Small intestine (tissue), 7 donors: Measurements from ENCODE around the gene MGAT3. TPM values are rescaled to one million over a fixed set of nuclear protein-coding genes. Genes with fewer than 3 reads are reported as not detected.
A peak's percentile ranks its signal among the peaks of the same experiment; 100 is the strongest.

Source experiments
- DNase-seq, 2 donors: peaks; one replicate each; pipeline versions ENCODE4 v3.0.0 to v3.0.0-alpha.2; 2013
- FAIRE-seq: peaks from 2 replicates; lab custom pipeline; 2012; peaks lifted over from hg19 to GRCh38; lab: Jason Lieb, UNC
- H3K27ac ChIP-seq, 3 donors: one replicate each; pipeline ENCODE4 v1.5.1; 2013; ENCODE audit warnings: low read length in 2 of 3, mild to moderate bottlenecking in 2 of 3, control low read depth in 1 of 3, inconsistent platforms in 1 of 3, low read depth in 1 of 3, moderate library complexity in 1 of 3
- H3K27me3 ChIP-seq, 3 donors: one replicate each; pipeline ENCODE4 v1.6.1; 2013; ENCODE audit warnings: low read length in 3 of 3, inconsistent platforms in 1 of 3; ENCODE audit not compliant: control insufficient read depth in 3 of 3, insufficient read depth in 3 of 3
- H3K36me3 ChIP-seq, 3 donors: one replicate each; pipeline ENCODE4 v1.6.1; 2013; ENCODE audit warnings: low read length in 3 of 3, inconsistent platforms in 1 of 3, low read depth in 1 of 3, mild to moderate bottlenecking in 1 of 3, moderate library complexity in 1 of 3; ENCODE audit not compliant: control insufficient read depth in 3 of 3, insufficient read depth in 2 of 3
- H3K4me1 ChIP-seq, 3 donors: one replicate each; pipeline ENCODE4 v1.6.1; 2013; ENCODE audit warnings: low read length in 2 of 3, inconsistent platforms in 1 of 3, low read depth in 1 of 3, mild to moderate bottlenecking in 1 of 3, moderate library complexity in 1 of 3; ENCODE audit not compliant: control insufficient read depth in 3 of 3, insufficient read depth in 2 of 3
- H3K4me3 ChIP-seq, 3 donors: one replicate each; pipeline ENCODE4 v1.5.1; 2013; ENCODE audit warnings: low read length in 3 of 3, control low read depth in 1 of 3, inconsistent platforms in 1 of 3, low read depth in 1 of 3, mild to moderate bottlenecking in 1 of 3, moderate library complexity in 1 of 3
- H3K9me3 ChIP-seq, 2 donors: one replicate each; pipeline ENCODE4 v1.6.1; 2013; ENCODE audit warnings: low read depth in 1 of 2, low read length in 1 of 2; ENCODE audit not compliant: control insufficient read depth in 2 of 2, insufficient read depth in 1 of 2
- WGBS, 3 donors: extraction: QIAGEN DNeasy Blood & Tissue Kit; methylation state at CpG; one replicate each; pipeline ENCODE4 v1.1.7; 2013; 5-methylcytosine and 5-hydroxymethylcytosine counted together
- polyA plus RNA-seq, 4 donors: library from polyadenylated mRNA; stranded (reverse) in 3 of 4; unstranded in 1 of 4; fragments of 200-250 nt in 3 of 4; fragments of 120-200 nt in 1 of 4; gene quantifications; one replicate each; pipeline versions ENCODE4 v1.2.1 to v1.2.3, GENCODE V29; 2013
- donor health status: healthy with polysubstance abuse.
- donor health status: control.
- donor health status: control.
- donor health status: Bipolar disorder and iron deficiency.
- donor health status: healthy.

The MGAT3 gene
- polyA plus RNA-seq, 4 donors: 11.1 to 30.1 (median 17.2) TPM

DNA sequence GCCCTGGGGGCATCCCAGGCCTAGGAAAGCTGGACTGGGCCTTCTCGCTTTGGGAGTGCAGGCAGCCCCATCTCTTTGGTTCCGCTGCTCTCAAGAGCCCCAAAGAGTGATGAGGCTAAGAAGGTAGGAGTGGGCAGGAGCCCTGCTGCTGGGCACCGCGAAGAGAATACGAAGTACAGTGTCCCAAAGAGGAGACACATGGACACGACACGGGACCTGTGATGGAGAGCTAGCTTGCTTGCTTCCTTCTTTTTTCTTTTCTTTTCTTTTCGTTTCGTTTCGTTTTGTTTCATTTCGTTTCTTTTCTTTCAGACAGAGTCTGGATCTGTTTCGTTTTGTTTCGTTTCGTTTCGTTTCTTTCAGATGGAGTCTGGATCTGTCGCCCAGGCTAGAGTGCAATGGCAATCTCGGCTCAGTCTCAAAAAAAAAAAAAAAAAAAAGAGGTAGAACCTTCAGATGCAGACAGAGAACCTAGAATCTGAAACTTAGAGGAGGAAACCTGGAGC is 10.6 kb downstream of the MGAT3 start:
- Histone ChIP-seq H3K4me1 (peaks cover 0 to 79% (median 6%) of the 10 kb centered on the region in 3 donors), H3K9me3 (no peaks in the 10 kb centered on the region), H3K36me3 (peaks cover 0 to 6% (median 0%) of the 10 kb centered on the region in 3 donors), H3K27me3 (no peaks in the 10 kb centered on the region), H3K4me3 (no peak overlapping the region), H3K27ac (peak overlapping the region; percentile 93 to 99 (median 99))
- 49 to 75% (median 56%) methylated on average over 17 of the region's 17 CpGs for WGBS, 3 donors
- DNase-seq: peak in 1 of 2 donors; percentile 34
- no peak for FAIRE-seq

DNA sequence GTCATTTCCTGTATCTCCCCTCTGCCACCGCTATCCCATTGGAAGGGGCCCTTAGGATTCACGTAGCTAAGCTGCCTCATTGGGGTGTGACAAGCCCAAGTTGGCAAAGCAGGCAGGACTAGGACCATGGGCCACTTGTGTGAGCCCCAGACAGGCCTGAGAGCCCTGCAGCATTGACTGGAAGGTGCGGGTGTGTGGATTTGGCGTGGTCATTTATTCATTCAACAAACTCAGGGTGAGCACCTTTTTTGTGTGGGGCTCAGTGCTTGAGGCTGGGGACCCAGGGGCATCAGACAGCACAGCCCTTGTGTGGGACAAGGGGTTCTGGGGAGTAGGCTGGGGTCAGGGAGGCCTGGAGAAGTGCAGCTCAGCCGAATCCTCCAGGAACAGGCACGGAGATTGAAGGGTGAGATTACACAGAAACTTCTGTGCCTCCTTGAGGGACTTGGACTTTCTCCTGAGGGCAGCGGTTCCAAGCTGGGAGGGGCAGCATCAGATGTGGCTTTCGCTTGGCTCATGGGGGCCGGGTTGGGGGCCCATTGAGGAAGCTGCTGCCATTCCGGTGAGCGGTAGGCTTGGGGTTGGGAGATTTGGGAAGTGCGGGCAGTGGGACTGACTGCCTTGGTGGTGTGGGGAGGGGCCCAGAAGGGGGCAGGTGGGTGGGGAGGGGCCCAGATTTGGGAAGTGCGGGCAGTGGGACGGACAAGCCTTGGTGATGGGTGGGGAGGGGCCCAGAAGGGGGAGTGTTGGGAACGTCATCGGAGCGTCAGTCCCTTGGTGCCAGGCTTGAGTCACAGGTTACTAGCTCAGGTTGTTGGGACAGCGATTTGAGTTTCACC is 11.9 kb downstream of the MGAT3 start:
- H3K36me3 ChIP-seq: peaks cover 0 to 6% (median 0%) of the 10 kb centered on the region in 3 donors
- H3K27me3 ChIP-seq: no peaks in the 10 kb centered on the region
- peak overlapping the region; percentile 93 to 99 (median 99) for H3K27ac ChIP-seq
- 27 to 59% (median 44%) methylated on average over 17 to 18 of the region's 18 CpGs for WGBS, 3 donors
- DNase-seq (peak; percentile 95 to 96), FAIRE-seq (no peak)
- peak overlapping the region in 2 of 3 donors; percentile 52 to 64 for H3K4me3 ChIP-seq
- no peaks in the 10 kb centered on the region for H3K9me3 ChIP-seq
- H3K4me1 ChIP-seq: peaks cover 0 to 86% (median 6%) of the 10 kb centered on the region in 3 donors

GRCh38 chr22:39469326-39469680 is 12.5 kb downstream of the MGAT3 start:
- H3K4me1 ChIP-seq: peaks cover 0 to 88% (median 6%) of the 10 kb centered on the region in 3 donors
- H3K9me3 ChIP-seq: no peaks in the 10 kb centered on the region
- WGBS, 3 donors: 6 to 59% (median 49%) methylated on average over 6 of the region's 6 CpGs
- DNase-seq (no peak), FAIRE-seq (no peak)
- H3K27me3 ChIP-seq: no peaks in the 10 kb centered on the region
- peak overlapping the region in 2 of 3 donors; percentile 52 to 64 for H3K4me3 ChIP-seq
- H3K27ac ChIP-seq: peak overlapping the region; percentile 93 to 99 (median 99)
- H3K36me3 ChIP-seq: peaks cover 0 to 3% (median 0%) of the 10 kb centered on the region in 3 donors

GRCh38 chr22:39469681-39470450 is 13.1 kb downstream of the MGAT3 start:
- DNase-seq (peak; percentile 83 to 86), FAIRE-seq (no peak)
- peak overlapping the region; percentile 93 to 99 (median 99) for H3K27ac ChIP-seq
- 17 to 56% (median 49%) methylated on average over 23 to 26 of the region's 26 CpGs for WGBS, 3 donors
- H3K4me1 ChIP-seq: peaks cover 0 to 90% (median 6%) of the 10 kb centered on the region in 3 donors
- no peaks in the 10 kb centered on the region for H3K27me3 ChIP-seq
- H3K9me3 ChIP-seq: no peaks in the 10 kb centered on the region
- H3K4me3 ChIP-seq: peak overlapping the region in 2 of 3 donors; percentile 52 to 64
- H3K36me3 ChIP-seq: peaks cover 0 to 3% (median 0%) of the 10 kb centered on the region in 3 donors

- Histone ChIP-seq H3K36me3 (peaks cover 0 to 9% (median 0%) of the 10 kb centered on the region in 3 donors), H3K4me3 (peak overlapping the region in 2 of 3 donors; percentile 52 to 64), H3K27me3 (no peaks in the 10 kb centered on the region), H3K4me1 (peaks cover 0 to 91% (median 6%) of the 10 kb centered on the region in 3 donors), H3K9me3 (no peaks in the 10 kb centered on the region), H3K27ac (peak overlapping the region; percentile 93 to 99 (median 99))
- FAIRE-seq (no peak), DNase-seq (peak; percentile 41 to 70)
- WGBS, 3 donors: 41 to 60% (median 42%) methylated on average over 16 of the region's 16 CpGs
Measured at GRCh38 chr22:39470451-39471291, 13.9 kb downstream of the MGAT3 start.

DNA sequence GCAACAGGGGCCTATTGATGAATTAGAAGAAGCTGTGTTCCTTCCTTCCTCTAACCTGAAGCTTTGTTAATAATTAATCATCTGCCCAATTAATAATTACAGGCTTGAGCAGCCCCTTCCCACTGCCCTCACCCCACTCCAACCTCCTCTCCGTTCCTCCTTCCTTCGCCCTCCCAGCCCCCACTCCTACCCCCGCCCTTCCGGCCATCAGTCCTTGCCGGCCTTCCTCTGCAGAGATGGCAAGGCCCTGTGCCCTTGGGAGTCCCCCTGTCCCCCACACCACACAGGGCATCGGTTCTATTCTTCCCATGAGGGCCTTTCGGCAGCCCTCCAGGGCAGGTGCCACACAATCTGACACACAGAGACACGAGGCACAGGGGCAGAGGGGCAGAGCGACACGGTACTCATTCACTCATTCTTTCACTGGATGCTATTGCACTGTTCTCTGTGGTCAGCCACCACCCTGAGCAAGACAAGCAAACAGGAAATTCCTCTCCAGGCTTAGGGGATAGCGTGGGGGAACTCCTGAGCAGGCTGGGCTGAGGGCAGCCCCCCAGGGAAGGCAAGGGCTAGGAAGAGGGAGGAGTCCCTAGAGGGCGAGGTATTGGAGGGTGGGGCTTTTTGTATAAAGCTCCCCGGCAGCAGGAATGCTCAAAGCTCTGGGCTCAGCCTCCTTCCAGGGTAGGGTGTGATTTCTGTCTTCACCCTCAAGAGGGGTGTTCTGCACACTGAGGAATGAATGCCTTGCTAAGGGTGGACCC is 14.7 kb downstream of the MGAT3 start:
- 12 to 23% (median 18%) methylated on average over 12 to 13 of the region's 13 CpGs for WGBS, 3 donors

More for the DNA sequence above, 14.7 kb downstream of the MGAT3 start:
- no peaks in the 10 kb centered on the region for H3K9me3 ChIP-seq
- H3K27me3 ChIP-seq: no peaks in the 10 kb centered on the region
- FAIRE-seq (no peak), DNase-seq (peak; percentile 84 to 86)
- peaks cover 0 to 92% (median 6%) of the 10 kb centered on the region in 3 donors for H3K4me1 ChIP-seq
- H3K4me3 ChIP-seq: peak overlapping the region in 2 of 3 donors; percentile 52 to 64
- H3K36me3 ChIP-seq: peaks cover 0 to 17% (median 0%) of the 10 kb centered on the region in 3 donors
- H3K27ac ChIP-seq: peak overlapping the region; percentile 93 to 99 (median 99)
